Measurements from ENCODE around the gene DTX4.

The DTX4 gene

DNA sequence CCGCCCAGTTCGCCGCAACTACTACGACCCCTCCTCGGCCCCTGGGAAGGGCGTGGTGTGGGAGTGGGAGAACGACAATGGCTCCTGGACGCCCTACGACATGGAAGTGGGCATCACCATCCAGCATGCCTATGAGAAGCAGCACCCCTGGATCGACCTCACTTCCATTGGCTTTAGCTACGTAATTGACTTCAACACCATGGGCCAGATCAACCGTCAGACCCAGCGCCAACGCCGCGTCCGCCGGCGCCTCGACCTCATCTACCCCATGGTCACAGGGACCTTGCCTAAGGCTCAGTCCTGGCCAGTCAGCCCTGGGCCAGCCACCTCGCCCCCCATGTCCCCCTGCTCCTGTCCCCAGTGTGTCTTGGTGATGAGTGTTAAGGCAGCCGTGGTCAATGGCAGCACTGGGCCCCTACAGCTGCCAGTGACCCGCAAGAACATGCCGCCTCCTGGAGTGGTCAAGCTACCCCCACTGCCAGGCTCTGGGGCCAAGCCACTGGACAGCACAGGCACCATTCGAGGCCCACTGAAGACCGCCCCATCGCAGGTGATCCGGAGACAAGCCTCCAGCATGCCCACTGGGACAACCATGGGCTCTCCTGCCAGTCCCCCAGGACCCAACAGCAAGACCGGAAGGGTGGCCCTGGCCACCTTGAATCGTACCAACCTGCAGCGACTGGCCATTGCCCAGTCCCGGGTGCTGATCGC lies 10.0 kb downstream of the DTX4 start:
- no peaks in the 10 kb centered on the region for H3K4me1 Mint-ChIP-seq
- no peak for ATAC-seq
- peaks cover 4% of the 10 kb centered on the region for H3K27me3 Mint-ChIP-seq
- peaks cover 8 to 9% of the 10 kb centered on the region in 2 donors for H3K9me3 Mint-ChIP-seq
- H3K27ac Mint-ChIP-seq = no peak overlapping the region
- no peak for DNase-seq
- no peak overlapping the region for H3K4me3 Mint-ChIP-seq

DNA sequence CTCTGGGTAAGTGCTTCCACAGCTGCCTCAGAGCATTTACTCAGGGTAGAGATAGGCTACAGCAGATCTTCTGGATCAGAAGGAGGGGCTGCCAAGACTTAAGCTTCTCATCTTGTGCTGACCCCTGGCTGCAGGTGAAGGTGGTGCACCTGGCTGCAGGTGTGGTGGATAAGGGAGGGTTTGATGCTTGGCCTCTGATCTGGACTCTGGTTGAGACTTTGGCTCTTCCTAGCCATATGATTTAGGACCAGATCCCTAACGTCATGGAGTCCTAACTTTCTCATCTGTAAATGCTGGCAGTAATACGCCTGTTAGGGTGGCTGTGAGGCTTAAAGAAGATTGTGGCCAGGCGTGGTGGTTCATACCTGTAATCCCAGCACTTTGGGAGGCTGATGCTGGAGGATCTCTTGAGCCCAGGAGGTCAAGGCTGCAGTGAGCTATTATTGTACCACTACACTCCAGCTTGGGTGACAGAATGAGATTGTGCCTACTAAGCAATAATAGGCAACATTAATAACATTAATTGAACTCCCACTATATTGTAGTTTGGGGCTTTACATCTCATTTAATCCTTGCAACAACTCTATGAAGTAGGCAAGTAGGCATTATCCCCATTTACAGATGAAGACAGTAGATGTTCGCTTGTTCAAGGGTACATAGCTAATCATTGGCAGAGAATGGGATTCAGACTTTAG lies 10.7 kb downstream of the DTX4 start:
- Mint-ChIP-seq H3K27me3 (no peaks in the 10 kb centered on the region), H3K9me3 (peaks cover 8 to 9% of the 10 kb centered on the region in 2 donors), H3K4me3 (no peak overlapping the region), H3K27ac (no peak overlapping the region), H3K4me1 (no peaks in the 10 kb centered on the region)
- ATAC-seq (peak; percentile 44), DNase-seq (no peak)

DNA sequence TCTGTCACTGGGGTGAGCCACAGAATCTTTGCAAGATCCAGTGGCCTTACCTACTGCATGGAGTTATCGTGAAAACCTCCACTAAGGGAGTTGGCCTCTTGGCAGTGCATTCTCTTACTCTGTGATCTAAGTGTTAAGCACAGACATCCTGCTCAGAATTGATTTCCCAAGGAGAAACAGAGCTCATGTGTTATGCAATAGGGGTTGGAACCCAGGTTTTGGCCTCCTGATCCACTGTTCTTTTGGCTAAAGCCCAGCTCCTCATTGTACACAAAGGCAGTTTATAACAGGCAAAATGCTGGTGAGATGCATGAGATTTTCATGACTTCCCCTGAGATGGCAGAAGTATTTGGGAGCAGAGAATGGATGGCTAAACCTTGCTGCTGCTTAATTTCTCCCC lies 11.8 kb downstream of the DTX4 start:
- Mint-ChIP-seq H3K27ac (no peak overlapping the region), H3K4me1 (no peaks in the 10 kb centered on the region), H3K27me3 (no peaks in the 10 kb centered on the region), H3K9me3 (peaks cover 8 to 9% of the 10 kb centered on the region in 2 donors), H3K4me3 (no peak overlapping the region)
- ATAC-seq (no peak), DNase-seq (no peak)

DNA sequence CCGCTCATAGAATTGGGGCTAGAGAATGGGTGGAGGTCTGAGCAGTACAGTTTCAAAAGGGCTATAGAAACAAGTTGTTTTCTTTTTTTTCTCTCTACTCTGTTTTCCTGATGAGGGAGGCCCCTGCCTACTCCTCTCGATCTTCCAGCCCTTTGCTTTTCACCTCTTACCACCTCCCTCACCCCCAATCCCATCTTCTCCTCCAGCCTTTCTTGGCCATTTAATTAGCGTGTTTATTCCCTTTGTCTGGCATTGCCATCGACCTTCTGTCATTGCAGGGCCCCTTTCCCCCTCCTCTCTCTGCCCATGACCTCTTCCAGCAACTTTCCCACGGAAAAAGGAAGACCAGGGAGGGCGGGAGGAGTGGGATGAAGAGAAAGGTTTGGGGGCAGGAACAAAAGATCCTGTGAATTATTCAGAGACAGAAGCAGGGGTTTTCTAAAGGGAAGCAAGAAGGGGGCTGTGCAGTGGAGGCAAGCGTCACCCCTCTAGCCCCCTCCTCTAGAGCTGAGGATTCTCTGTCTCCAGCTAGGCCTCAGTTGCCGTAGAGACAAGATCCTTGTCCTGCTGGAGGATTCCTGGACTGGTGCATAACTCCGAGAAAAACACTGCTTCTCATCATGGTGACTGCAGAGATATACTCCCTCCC lies 12.9 kb downstream of the DTX4 start:
- no peak for DNase-seq
- Mint-ChIP-seq H3K4me1 (no peaks in the 10 kb centered on the region), H3K4me3 (no peak overlapping the region), H3K27ac (peak overlapping the region in 1 of 2 donors; percentile 60), H3K9me3 (peaks cover under 1 to 2% of the 10 kb centered on the region in 2 donors), H3K27me3 (no peaks in the 10 kb centered on the region)
- ATAC-seq = no peak

DNA sequence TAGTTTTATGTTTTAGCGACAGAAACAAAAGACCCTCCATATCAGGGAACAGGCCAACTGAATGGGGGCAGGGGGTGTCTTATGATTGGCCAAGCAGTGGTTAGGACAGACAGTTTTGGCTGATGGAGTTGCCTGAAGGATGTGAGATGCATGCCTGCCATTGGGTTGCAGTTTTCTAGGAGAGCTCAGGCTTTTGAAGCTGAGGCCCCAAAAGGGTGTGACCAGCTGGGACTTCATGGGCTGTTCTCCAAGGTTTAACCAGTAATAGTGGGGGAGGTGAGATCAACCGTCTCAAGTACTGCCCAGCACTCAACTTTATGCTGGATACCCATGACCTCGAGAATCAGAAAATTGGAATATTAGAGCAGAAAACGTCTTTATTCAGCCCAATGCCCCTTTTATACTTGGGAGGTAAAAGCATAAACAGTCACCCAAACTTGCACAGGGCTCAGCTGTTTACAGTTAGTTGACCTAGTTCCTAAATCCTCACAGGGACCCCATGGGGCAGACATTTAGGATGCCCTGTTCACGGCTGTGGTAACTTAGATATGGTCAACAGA lies 13.5 kb downstream of the DTX4 start:
- Mint-ChIP-seq H3K4me1 (no peaks in the 10 kb centered on the region), H3K4me3 (no peak overlapping the region), H3K27ac (no peak overlapping the region), H3K27me3 (no peaks in the 10 kb centered on the region), H3K9me3 (no peaks in the 10 kb centered on the region)
- ATAC-seq (no peak), DNase-seq (no peak)

DNA sequence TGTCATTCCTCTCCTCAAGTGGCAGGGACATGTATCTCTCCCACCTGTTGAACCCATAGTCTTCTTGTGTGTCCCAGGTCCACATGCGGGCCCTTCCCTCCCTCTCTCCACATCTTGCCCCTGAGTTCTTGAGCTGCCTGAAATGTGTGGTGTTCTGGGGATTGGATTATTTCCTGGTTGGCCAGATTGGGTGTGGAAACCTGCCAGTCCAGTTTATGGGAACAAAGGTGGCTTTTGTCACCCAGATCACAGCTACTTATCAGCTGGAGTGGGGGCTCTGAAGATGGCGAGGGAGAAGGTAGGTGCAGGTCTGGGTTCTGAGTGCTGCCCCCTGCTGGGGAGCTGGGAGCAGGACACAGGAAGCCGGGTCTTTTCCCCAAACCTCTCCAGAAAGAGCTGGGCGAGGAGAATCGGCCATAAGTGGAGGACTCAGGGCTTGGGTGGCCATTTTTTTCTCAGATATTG lies 14.2 kb downstream of the DTX4 start:
- Mint-ChIP-seq H3K4me3 (no peak overlapping the region), H3K27me3 (no peaks in the 10 kb centered on the region), H3K9me3 (no peaks in the 10 kb centered on the region), H3K27ac (no peak overlapping the region), H3K4me1 (peaks cover 6% of the 10 kb centered on the region)
- ATAC-seq = peak; percentile 72
- DNase-seq = peak; percentile 46 to 52

DNA sequence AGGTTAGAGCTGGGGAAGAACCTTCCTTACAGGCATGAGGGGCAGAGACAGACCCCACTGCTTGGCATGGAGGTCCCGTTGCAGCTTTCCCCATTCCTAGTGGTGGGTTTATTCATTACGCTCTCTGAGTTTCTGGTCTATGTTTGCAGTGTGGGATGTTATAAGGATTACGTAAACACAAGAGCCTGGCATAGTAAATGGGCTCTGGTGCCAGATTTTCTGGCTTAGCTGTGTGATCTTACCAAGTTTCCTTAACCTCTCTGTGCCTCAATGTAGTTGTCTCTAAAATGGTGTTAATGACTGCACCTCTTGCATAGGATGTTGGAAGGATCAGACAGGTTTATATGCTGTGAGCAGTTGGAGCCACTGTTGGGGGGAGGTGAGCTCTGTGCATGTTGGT lies 15.1 kb downstream of the DTX4 start:
- Mint-ChIP-seq H3K4me3 (no peak overlapping the region), H3K27me3 (no peaks in the 10 kb centered on the region), H3K9me3 (no peaks in the 10 kb centered on the region), H3K27ac (no peak overlapping the region), H3K4me1 (peaks cover 7% of the 10 kb centered on the region)
- no peak for DNase-seq
- ATAC-seq = no peak

DNA sequence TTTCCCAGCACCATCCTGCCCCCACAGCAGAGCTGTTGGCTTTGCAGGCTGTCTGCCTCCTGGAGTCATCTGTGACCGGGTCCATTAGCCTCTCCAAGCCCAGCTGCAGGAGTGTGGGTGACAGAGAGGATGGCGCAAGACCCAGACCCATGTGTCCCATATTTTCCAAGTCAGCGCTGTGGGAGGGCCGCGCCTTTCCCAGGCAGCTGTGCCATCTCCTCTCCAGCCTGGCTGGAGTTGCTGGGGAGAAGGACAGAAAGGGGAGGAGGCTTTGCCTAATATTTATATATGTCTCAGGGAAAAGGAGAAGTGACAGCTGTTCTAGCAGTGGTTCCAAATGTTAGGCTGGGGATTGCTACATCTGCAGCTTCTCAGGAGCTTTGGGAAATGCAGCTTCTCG lies 15.7 kb downstream of the DTX4 start:
- Mint-ChIP-seq H3K27me3 (no peaks in the 10 kb centered on the region), H3K4me1 (peaks cover 7% of the 10 kb centered on the region), H3K4me3 (no peak overlapping the region), H3K9me3 (no peaks in the 10 kb centered on the region), H3K27ac (no peak overlapping the region)
- DNase-seq = no peak
- no peak for ATAC-seq

DNA sequence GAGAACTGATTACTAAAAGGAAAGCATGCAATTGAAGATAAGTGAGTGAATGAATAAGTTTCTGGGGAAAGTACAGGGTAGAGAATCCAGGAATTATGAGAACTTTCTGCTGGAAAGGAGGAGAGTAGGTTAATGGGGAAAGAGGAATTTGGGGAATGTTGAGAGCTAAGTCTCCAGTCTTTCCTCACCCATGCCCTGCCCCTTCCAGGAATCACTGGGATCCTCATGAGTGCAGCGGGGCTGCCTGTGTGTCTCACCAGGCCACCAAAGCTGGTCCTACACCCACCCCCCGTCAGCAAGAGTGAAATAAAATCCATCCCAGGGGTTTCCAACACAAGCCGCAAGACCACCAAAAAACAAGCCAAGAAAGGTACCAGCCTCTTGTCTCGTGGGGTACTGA lies 17.0 kb downstream of the DTX4 start:
- Mint-ChIP-seq H3K27ac (no peak overlapping the region), H3K9me3 (no peaks in the 10 kb centered on the region), H3K27me3 (no peaks in the 10 kb centered on the region), H3K4me3 (no peak overlapping the region), H3K4me1 (peaks cover 7% of the 10 kb centered on the region)
- no peak for DNase-seq
- ATAC-seq = no peak

DNA sequence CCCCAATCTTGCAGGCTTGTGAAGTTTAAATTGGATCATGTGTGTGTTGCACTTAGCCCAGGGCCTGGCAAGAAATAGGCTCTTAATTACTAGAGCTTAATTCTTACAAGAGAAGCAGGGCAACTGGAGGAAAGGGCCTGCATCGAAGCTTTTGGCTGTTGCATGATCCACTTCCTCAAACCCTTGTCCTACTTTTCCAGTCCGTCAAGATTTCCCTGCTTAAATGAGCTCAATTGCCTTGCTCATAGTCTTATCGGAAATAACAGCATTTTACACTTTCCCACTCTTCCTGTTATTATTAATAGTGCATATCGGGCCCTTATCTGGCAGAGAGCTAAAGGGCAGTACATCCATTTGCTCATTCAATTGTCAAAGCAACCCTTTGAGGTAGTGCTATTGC lies 18.1 kb downstream of the DTX4 start:
- H3K27me3 Mint-ChIP-seq = no peaks in the 10 kb centered on the region
- no peak overlapping the region for H3K4me3 Mint-ChIP-seq
- no peaks in the 10 kb centered on the region for H3K9me3 Mint-ChIP-seq
- peaks cover 7% of the 10 kb centered on the region for H3K4me1 Mint-ChIP-seq
- H3K27ac Mint-ChIP-seq = no peak overlapping the region
- DNase-seq (no peak), ATAC-seq (no peak)

DNA sequence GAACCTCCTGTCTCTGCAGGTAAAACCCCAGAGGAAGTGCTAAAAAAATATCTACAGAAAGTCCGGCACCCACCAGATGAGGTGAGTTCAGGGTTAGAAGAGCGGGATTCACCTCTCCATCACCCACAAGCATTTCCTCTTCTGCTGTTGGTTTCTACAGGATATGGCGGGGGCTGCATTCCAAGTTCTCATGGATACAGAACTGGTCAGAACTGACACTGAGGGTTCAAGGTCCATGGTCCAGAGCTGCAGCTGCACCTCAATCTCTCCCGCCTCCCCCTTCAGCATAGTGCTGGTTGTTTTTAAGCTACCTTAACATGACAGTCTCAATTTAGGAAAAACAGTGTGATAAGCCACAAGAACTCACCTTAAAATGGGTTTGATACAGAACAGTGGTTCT lies 19.2 kb downstream of the DTX4 start:
- no peak for ATAC-seq
- no peak overlapping the region for H3K27ac Mint-ChIP-seq
- no peak for DNase-seq
- H3K9me3 Mint-ChIP-seq = no peaks in the 10 kb centered on the region
- no peak overlapping the region for H3K4me3 Mint-ChIP-seq
- H3K27me3 Mint-ChIP-seq = no peaks in the 10 kb centered on the region
- H3K4me1 Mint-ChIP-seq = peaks cover 7% of the 10 kb centered on the region

DNA sequence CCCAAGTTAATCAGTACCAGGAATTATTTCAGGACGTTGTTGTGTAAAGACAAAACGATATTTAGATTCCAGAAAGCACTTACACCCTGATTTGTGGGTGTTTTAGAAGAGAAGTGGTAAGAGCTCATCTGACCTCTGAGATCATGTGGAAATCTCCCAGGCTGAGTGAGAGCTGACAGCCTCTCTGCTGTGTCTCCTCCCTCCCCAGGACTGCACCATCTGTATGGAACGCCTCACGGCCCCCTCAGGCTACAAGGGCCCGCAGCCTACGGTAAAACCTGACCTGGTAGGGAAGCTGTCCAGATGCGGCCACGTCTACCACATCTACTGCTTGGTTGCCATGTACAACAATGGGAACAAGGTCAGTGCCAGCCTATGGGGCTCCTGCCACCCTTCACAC lies 20.0 kb downstream of the DTX4 start:
- Mint-ChIP-seq H3K27ac (no peak overlapping the region), H3K27me3 (peaks cover 2% of the 10 kb centered on the region), H3K4me3 (no peak overlapping the region), H3K9me3 (peaks cover 0 to 2% of the 10 kb centered on the region in 2 donors), H3K4me1 (peaks cover 7% of the 10 kb centered on the region)
- no peak for ATAC-seq
- no peak for DNase-seq

DNA sequence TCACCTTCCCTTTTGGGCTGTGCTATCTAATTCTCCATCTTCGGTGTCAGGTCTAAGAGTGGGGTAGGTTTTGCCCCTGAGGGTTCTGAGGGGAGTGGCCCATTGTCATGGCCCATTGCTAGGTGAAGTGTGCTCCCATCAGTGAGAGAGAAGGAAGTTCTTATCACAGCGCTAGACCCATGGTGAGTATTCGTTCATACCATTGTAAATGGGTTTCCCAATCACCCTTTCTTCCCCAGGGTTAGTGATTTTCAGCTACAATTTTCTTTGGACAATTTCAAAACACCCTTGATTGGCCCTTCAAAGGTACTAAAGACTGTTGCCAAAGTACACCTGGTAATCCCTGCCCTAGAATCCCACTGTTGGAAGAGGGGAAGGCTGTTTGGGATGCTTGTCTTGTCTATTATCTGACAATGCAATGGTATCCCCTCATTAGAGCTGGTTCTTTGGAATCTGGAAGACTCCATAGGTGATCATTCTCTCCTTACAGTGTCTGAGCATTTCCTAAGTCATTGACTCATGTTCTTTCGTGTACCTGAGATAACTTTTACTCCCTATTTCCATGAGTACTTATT lies 20.6 kb downstream of the DTX4 start:
- ATAC-seq (no peak), DNase-seq (no peak)
- Mint-ChIP-seq H3K9me3 (peaks cover 6 to 8% of the 10 kb centered on the region in 2 donors), H3K4me1 (peaks cover 7% of the 10 kb centered on the region), H3K27ac (no peak overlapping the region), H3K27me3 (peaks cover 8% of the 10 kb centered on the region), H3K4me3 (no peak overlapping the region)

DNA sequence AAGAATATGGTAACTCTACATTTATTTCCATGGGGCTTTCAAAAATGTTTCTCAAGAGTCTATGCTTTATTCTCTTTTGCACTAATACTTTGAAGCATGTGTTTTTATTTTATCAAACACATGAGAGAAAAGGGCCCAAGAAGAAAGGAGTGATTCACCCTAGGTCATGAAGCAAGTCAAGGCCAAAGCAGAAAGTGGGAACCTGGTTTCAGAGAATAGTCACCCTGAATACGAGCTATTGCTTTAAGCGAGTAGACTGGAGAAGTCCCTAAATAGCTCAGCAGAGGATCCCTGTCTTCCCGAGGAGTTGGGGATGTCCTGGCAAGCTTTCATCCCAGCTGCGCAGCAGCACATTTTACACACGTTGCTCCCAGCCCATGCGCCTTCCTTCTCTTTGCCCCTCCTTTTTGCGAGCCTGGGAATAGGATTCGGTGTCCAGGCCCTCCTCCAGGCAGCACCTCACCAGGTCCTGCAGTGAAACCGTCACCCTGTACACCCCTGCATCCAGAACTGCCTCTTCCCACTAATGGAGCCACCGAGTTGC lies 21.7 kb downstream of the DTX4 start:
- peaks cover 16% of the 10 kb centered on the region for H3K27me3 Mint-ChIP-seq
- H3K4me1 Mint-ChIP-seq = peaks cover 11% of the 10 kb centered on the region
- DNase-seq (no peak), ATAC-seq (no peak)
- H3K9me3 Mint-ChIP-seq = peaks cover 7 to 13% of the 10 kb centered on the region in 2 donors
- H3K27ac Mint-ChIP-seq = no peak overlapping the region
- H3K4me3 Mint-ChIP-seq = no peak overlapping the region

DNA sequence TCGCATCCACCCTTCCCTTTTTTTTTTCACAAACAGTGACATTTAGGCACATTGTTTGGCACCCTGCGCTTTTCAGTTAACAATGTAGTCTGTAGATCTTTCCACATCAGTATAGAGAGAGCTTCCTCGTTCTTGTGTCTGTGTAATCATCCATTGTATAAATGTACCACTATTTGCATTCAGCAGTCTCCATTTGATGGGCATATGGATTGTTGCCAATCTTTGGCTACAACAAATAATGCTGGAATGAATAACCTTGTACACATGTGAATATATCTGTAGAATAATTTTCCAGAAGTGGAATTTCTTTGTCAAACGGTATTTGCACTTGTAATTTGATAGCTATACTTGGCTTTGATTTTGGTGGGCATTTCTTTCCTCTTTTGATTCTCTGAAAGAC lies 23.7 kb downstream of the DTX4 start:
- Mint-ChIP-seq H3K4me3 (no peak overlapping the region), H3K4me1 (peaks cover 24% of the 10 kb centered on the region)
- no peak for ATAC-seq

More for the DNA sequence above, 23.7 kb downstream of the DTX4 start:
- no peak for DNase-seq
- peaks cover 7 to 13% of the 10 kb centered on the region in 2 donors for H3K9me3 Mint-ChIP-seq
- H3K27ac Mint-ChIP-seq = no peak overlapping the region
- H3K27me3 Mint-ChIP-seq = peaks cover 16% of the 10 kb centered on the region
